AG10803 (cell line): ENCODE measurements around the gene TAX1BP1.
"Not testable (repeated sequence)": the region's sequence is repeated elsewhere in the genome, so short reads cannot be mapped to it uniquely, and the experiment has no call there.

Experiments
- DNase-seq: peaks from one replicate; pipeline ENCODE4 v3.0.0; 2010; ENCODE audit warnings: low read depth
- H3K4me3 ChIP-seq: 2 replicates; pipeline ENCODE4 v1.5.1; 2011; ENCODE audit warnings: mild to moderate bottlenecking, low read length, control low read depth
- TF ChIP-seq, protein P1 (sequence below): conservative IDR thresholded peaks from 2 replicates; pipeline ENCODE4 v1.5.1; 2011; ENCODE audit warnings: mild to moderate bottlenecking, low read length, control low read depth, inconsistent platforms

TAX1BP1 gene

DNA sequence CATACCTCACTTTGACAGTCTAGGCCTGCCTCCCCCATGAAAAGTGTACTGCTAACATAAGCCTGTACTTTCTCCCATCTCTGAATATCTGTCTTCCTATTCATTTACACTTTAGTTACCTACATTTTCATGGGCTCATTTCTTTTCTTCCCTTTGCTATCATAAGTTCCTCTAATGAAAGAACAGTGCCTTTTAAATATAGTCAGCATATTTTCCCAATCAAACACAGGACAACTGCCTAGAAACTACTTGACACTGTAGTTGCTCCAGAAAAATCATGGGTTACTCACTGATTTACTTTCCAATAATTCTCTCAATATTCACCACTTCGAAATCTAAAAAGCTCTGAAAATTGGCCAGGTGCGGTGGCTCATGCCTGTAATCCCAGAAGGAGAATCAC lies 2.8 kb upstream of the TAX1BP1 start:
- no peak for DNase-seq
- TF ChIP-seq, protein P1, sequence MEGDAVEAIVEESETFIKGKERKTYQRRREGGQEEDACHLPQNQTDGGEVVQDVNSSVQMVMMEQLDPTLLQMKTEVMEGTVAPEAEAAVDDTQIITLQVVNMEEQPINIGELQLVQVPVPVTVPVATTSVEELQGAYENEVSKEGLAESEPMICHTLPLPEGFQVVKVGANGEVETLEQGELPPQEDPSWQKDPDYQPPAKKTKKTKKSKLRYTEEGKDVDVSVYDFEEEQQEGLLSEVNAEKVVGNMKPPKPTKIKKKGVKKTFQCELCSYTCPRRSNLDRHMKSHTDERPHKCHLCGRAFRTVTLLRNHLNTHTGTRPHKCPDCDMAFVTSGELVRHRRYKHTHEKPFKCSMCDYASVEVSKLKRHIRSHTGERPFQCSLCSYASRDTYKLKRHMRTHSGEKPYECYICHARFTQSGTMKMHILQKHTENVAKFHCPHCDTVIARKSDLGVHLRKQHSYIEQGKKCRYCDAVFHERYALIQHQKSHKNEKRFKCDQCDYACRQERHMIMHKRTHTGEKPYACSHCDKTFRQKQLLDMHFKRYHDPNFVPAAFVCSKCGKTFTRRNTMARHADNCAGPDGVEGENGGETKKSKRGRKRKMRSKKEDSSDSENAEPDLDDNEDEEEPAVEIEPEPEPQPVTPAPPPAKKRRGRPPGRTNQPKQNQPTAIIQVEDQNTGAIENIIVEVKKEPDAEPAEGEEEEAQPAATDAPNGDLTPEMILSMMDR: no peak
- no peak overlapping the region for H3K4me3 ChIP-seq

GRCh38 chr7:27737616-27738015 lies 2.3 kb upstream of the TAX1BP1 start:
- H3K4me3 ChIP-seq: no peak overlapping the region
- TF ChIP-seq, protein P1: no peak
- no peak for DNase-seq

- H3K4me3 ChIP-seq: peak overlapping the region; percentile 99
- TF ChIP-seq, protein P1: 0 out of 2 replicates have a peak, but pooled peaks have one; percentile 1
- no peak for DNase-seq
These were observed 557 bp upstream of the TAX1BP1 start for GRCh38 chr7:27739301-27739908.

- TF ChIP-seq, protein P1: no peak; the same call in 1 of the 2 replicates
- peak; percentile 64 for DNase-seq
- peak overlapping the region; percentile 99 for H3K4me3 ChIP-seq
These were observed 606 bp downstream of the TAX1BP1 start for GRCh38 chr7:27740449-27741086.

- not testable (repeated sequence) for H3K4me3 ChIP-seq
- DNase-seq: peak; percentile 62
These were observed 2.2 kb downstream of the TAX1BP1 start for GRCh38 chr7:27742091-27742710.

GRCh38 chr7:27745064-27745583 lies 5.2 kb downstream of the TAX1BP1 start:
- peak; percentile 79 for DNase-seq
- TF ChIP-seq, protein P1: peak; percentile 73

GRCh38 chr7:27746486-27746885 lies 6.5 kb downstream of the TAX1BP1 start:
- DNase-seq: no peak
- TF ChIP-seq, protein P1: no peak
- no peak overlapping the region for H3K4me3 ChIP-seq

More at GRCh38 chr7:27745064-27745583, 5.2 kb downstream of the TAX1BP1 start:
- H3K4me3 ChIP-seq: no peak overlapping the region
